HCT116 (cell line): Measurements from ENCODE around the gene WBP2NL. TPM values are rescaled to one million over a fixed set of nuclear protein-coding genes. Genes with fewer than 3 reads are reported as not detected.

Source experiments
- ATAC-seq: fragments of 200-7000 bp; cut with Tn5 transposase; 2 replicates; pipeline ENCODE4 v1.9.1; 2020; ENCODE audit warnings: mild to moderate bottlenecking, moderate library complexity
- BruUV-seq: library from RNA; stranded (reverse); fragments of 400-500 nt; replicated peaks from 2 replicates; lab custom pipeline; 2021; lab: Mats Ljungman, UMichigan
- CTCF ChIA-PET: fragments of 300-600 bp; sonication (Branson Sonifier 250); formaldehyde crosslinking; loops from one replicate; lab custom pipeline; 2021; ENCODE audit warnings: antibody characterized with exemption; lab: Charles Lee
- POLR2A ChIA-PET: fragments of 300-600, 350-600 bp; sonication (Branson Sonifier 250); formaldehyde crosslinking; loops from one replicate; lab custom pipeline; 2021; ENCODE audit warnings: antibody characterized with exemption; lab: Charles Lee
- RAD21 ChIA-PET, 2 experiments: fragments of 300-600 bp; sonication (Branson Sonifier 250); formaldehyde crosslinking; loops; one replicate each; lab custom pipeline; 2023; ENCODE audit warnings: low total read pairs in 2 of 2; ENCODE audit not compliant: uncharacterized antibody in 2 of 2, unreplicated experiment in 2 of 2, low non-redundant PET in 1 of 2; lab: Charles Lee
- DNase-seq: peaks from one replicate; pipeline ENCODE4 v3.0.0-alpha.2; 2010; ENCODE audit warnings: low read depth, low spot score
- H2AFZ ChIP-seq: fragments of 200-600 bp; shearing (Covaris generic), sonication (generic); 2 replicates; pipeline ENCODE4 v1.6.1; 2017; ENCODE audit warnings: low read depth, mixed run types, mixed read lengths, antibody characterized with exemption, low read length; ENCODE audit not compliant: poor library complexity, severe bottlenecking
- H3K27ac ChIP-seq: 2 replicates; pipeline ENCODE4 v1.5.1; 2012; ENCODE audit warnings: low read depth, low read length
- H3K27me3 ChIP-seq: fragments of 200-600 bp; sonication (generic); 2 replicates; pipeline ENCODE4 v1.6.1; 2016; ENCODE audit warnings: mixed run types, low read length, mixed read lengths; ENCODE audit not compliant: insufficient read depth
- H3K36me3 ChIP-seq, 2 experiments: fragments of 200-500 bp in 1 of 2; fragments of 200-600 bp in 1 of 2; sonication (Bioruptor generic) in 1 of 2; sonication (generic) in 1 of 2; 2 replicates each; pipeline versions ENCODE4 v1.5.1 to v1.6.1; 2014 to 2016; ENCODE audit warnings: low read length in 2 of 2, inconsistent platforms in 1 of 2, mixed read lengths in 1 of 2, mixed run types in 1 of 2; ENCODE audit not compliant: insufficient read depth in 2 of 2, control insufficient read depth in 1 of 2
- H3K4me1 ChIP-seq, 2 experiments: fragments of 200-600 bp in 1 of 2; sonication (generic) in 1 of 2; 2 replicates each; pipeline versions ENCODE4 v1.5.1 to v1.6.1; 2012 to 2017; ENCODE audit warnings: low read length in 2 of 2, inconsistent platforms in 1 of 2, mild to moderate bottlenecking in 1 of 2, mixed read lengths in 1 of 2, mixed run types in 1 of 2, moderate library complexity in 1 of 2; ENCODE audit not compliant: insufficient read depth in 2 of 2, control insufficient read depth in 1 of 2
- H3K4me2 ChIP-seq: fragments of 200-600 bp; sonication (generic); 2 replicates; pipeline ENCODE4 v1.6.1; 2017; ENCODE audit warnings: mixed run types, low read length, mixed read lengths
- H3K4me3 ChIP-seq, 2 experiments: fragments of 200-600 bp in 1 of 2; sonication (generic) in 1 of 2; replicated peaks in 1 of 2; 2 replicates each; pipeline ENCODE4 v1.5.1; 2011 to 2016; ENCODE audit warnings: low read length in 2 of 2, control low read depth in 1 of 2, low read depth in 1 of 2, mild to moderate bottlenecking in 1 of 2, mixed read lengths in 1 of 2, mixed run types in 1 of 2
- H3K79me2 ChIP-seq: fragments of 200-600 bp; sonication (generic); 2 replicates; pipeline ENCODE4 v1.6.1; 2017; ENCODE audit warnings: mild to moderate bottlenecking, mixed run types, low read length, moderate library complexity, mixed read lengths; ENCODE audit not compliant: insufficient read depth
- H3K9ac ChIP-seq: fragments of 200-600 bp; sonication (generic); 2 replicates; pipeline ENCODE4 v1.6.1; 2016; ENCODE audit warnings: low read length, mixed read lengths
- H3K9me2 ChIP-seq: fragments of 200-600 bp; sonication (generic), shearing (Covaris generic); 2 replicates; pipeline ENCODE4 v1.6.1; 2017; ENCODE audit warnings: mixed run types, mild to moderate bottlenecking, moderate library complexity; ENCODE audit not compliant: insufficient read depth
- H3K9me3 ChIP-seq, 2 experiments: fragments of 200-500 bp in 1 of 2; fragments of 200-600 bp in 1 of 2; sonication (Bioruptor generic) in 1 of 2; sonication (generic) in 1 of 2; 2 replicates each; pipeline ENCODE4 v1.6.1; 2014 to 2017; ENCODE audit warnings: low read length in 2 of 2, mixed read lengths in 2 of 2, inconsistent platforms in 1 of 2, low read depth in 1 of 2, mild to moderate bottlenecking in 1 of 2, mixed run types in 1 of 2, moderate library complexity in 1 of 2; ENCODE audit not compliant: control insufficient read depth in 1 of 2, insufficient read depth in 1 of 2
- H4K20me1 ChIP-seq: fragments of 200-600 bp; sonication (generic), shearing (Covaris generic); 2 replicates; pipeline ENCODE4 v1.6.1; 2017; ENCODE audit warnings: mixed run types, mild to moderate bottlenecking, moderate library complexity; ENCODE audit not compliant: insufficient read depth
- CBX3 ChIP-seq: IDR thresholded peaks from 2 replicates; pipeline ENCODE4 v1.6.1; 2012; ENCODE audit warnings: low read depth
- EZH2 ChIP-seq: fragments of 200-600 bp; sonication (generic); IDR thresholded peaks from 2 replicates; pipeline ENCODE4 v1.6.1; 2017; ENCODE audit warnings: antibody characterized with exemption, mixed run types
- EZH2phosphoT487 ChIP-seq: fragments of 200-600 bp; IDR thresholded peaks from 2 replicates; pipeline ENCODE4 v1.6.1; 2018; ENCODE audit warnings: antibody characterized with exemption, borderline replicate concordance
- RAD21 ChIP-seq: IDR thresholded peaks from 2 replicates; pipeline ENCODE4 v1.6.1; 2012; ENCODE audit warnings: low read depth, mild to moderate bottlenecking
- ZNF274 ChIP-seq: fragments of 200-500 bp; sonication (Bioruptor generic); IDR thresholded peaks from 2 replicates; pipeline ENCODE4 v1.6.1; 2014; ENCODE audit warnings: mild to moderate bottlenecking, low read depth, low read length, inconsistent platforms
- intact Hi-C: fragments of 100-400 bp; cut with micrococcal nuclease; formaldehyde crosslinking; loops from 2 replicates; pipeline ENCODE4 v1.10.0; 2022
- total RNA-seq: library from RNA; stranded (reverse); gene quantifications from one replicate; pipeline ENCODE4 v1.2.1, GENCODE V29; 2021; ENCODE audit not compliant: unreplicated experiment
- TF ChIP-seq, protein P1 (sequence below): IDR thresholded peaks from 2 replicates; pipeline ENCODE4 v1.6.1; 2012
- TF ChIP-seq, protein P2 (sequence below): IDR thresholded peaks from 2 replicates; pipeline ENCODE4 v1.6.1; 2012

WBP2NL gene
- total RNA-seq, 1 experiment from 2014 or later, result not detected

DNA sequence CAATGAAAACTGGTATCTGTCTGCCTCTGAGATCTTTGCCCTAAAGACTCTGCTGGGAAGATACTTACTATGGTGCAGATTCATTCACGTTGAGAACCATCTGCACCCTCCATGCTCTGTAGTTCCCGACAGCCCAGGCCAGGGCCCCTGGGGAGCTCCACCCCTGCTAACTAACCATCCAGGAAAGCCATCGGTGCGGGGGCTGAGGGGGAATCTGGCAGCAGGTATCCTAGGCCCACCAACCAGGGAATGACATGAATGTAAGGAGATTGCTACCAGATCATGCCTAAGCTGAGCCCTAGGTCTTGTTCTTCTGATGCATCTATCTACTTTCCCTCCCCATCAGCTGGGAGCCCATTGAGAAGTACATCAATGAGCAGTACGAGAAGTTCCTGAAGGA, 11.3 kb upstream of the WBP2NL start (continued):
- no peak for TF ChIP-seq CBX3
- no peak for TF ChIP-seq RAD21
- no peak for TF ChIP-seq EZH2
- TF ChIP-seq, protein P1, sequence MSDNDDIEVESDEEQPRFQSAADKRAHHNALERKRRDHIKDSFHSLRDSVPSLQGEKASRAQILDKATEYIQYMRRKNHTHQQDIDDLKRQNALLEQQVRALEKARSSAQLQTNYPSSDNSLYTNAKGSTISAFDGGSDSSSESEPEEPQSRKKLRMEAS, result no peak

DNA sequence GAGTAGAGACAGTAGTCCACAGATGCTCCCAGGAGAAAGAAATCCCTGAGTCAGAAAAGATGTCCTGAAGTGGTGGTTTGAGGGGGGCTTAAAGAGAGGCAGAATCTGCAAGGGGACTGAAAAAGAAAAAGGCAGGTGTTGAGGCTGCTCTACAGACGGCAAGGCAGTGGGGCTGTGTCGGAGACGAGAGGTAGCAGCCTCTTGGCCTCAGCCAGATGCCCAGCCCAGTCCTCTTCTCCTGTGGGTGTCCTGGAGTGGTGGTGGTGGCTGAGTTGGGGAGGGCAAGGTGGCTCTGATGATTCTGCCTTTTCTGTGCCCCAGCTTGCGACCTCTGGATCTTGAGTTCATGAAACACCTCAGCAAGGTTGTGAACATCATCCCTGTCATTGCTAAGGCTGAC, 9.3 kb upstream of the WBP2NL start:
- intact Hi-C loops, result no loop called here
- Histone ChIP-seq H3K4me2 (no peak overlapping the region), H2AFZ (no peak overlapping the region), H3K79me2 (no peaks in the 10 kb centered on the region), H3K27me3 (no peaks in the 10 kb centered on the region), H3K9me2 (no peaks in the 10 kb centered on the region), H3K4me1 (no peaks in the 10 kb centered on the region), H3K36me3 (no peaks in the 10 kb centered on the region; a peak in 1 of 4 replicates), H3K4me3 (no peak overlapping the region), H3K9ac (no peak overlapping the region), H4K20me1 (no peaks in the 10 kb centered on the region), H3K27ac (no peak overlapping the region), H3K9me3 (no peaks in the 10 kb centered on the region)
- no TSS peak for BruUV-seq
- ChIA-PET POLR2A (no interaction called here), RAD21 (no interaction called here), CTCF (no interaction called here)
- no peak for TF ChIP-seq ZNF274
- no peak for TF ChIP-seq EZH2phosphoT487
- no peak for DNase-seq
- no peak for ATAC-seq

DNA sequence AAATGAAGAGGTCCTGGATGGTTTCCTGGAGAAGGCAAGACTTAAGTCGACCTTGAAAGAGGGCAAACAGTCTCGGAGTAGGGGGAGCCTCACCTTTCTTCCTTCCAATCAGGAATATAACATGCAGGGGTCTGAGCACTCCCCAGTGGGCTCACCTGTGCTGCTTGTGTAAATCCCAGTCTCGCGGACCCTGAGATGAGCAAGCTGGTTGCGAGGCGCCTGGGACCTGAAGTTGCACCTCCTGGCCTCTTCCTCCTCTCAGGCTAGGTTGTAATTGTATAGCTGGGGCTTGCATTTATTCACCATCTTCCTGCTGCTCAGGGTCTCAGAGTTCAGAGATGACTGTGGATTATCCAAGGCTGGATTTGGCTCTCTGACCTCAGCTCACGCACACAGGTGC, 7.5 kb upstream of the WBP2NL start:
- Histone ChIP-seq H3K9me2 (no peaks in the 10 kb centered on the region), H4K20me1 (no peaks in the 10 kb centered on the region), H3K36me3 (no peaks in the 10 kb centered on the region; a peak in 1 of 4 replicates), H3K4me1 (no peaks in the 10 kb centered on the region), H3K27me3 (no peaks in the 10 kb centered on the region), H2AFZ (no peak overlapping the region), H3K4me2 (no peak overlapping the region), H3K27ac (no peak overlapping the region), H3K9me3 (no peaks in the 10 kb centered on the region), H3K9ac (no peak overlapping the region), H3K4me3 (no peak overlapping the region), H3K79me2 (no peaks in the 10 kb centered on the region)
- DNase-seq, result no peak
- no peak for ATAC-seq
- POLR2A ChIA-PET, result no interaction called here
- BruUV-seq, result no TSS peak
- RAD21 ChIA-PET, result interaction anchor here in 1 of 2 experiments (0.5 kb wide), 1 partner anchor 122 kb away, joined by 3 read pairs; no protein-coding TSS in a partner anchor
- TF ChIP-seq, protein P2, sequence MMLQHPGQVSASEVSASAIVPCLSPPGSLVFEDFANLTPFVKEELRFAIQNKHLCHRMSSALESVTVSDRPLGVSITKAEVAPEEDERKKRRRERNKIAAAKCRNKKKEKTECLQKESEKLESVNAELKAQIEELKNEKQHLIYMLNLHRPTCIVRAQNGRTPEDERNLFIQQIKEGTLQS, result no peak
- TF ChIP-seq EZH2phosphoT487, result no peak
- TF ChIP-seq, protein P1, result no peak
- intact Hi-C loops, result no loop called here
- CTCF ChIA-PET, result no interaction called here
